ENCODE data around the gene CACNA1D. TPM values are rescaled to one million over a fixed set of nuclear protein-coding genes. Genes with fewer than 3 reads are reported as not detected.

Gene CACNA1D
- 0.42 to 0.97 TPM (median 0.81 TPM) in 5 replicates for total RNA-seq (2022; extraction: Qiagen RNA extraction; ENCODE audit: low read depth)

GRCh38 chr3:53493963-53494791 is at the start of gene CACNA1D:
TSS of gene CACNA1D (plus strand) at chr3:53494611. CDS start at chr3:53495167, 556 bp downstream.

GRCh38 chr3:53846134-53846850 is 351.9 kb downstream of the CACNA1D start, which contains the start of the genes CHDH and IL17RB:
TSS of gene CHDH (minus strand) at chr3:53846419. CDS start at chr3:53824008, 22,411 bp downstream.
TSS of gene IL17RB (plus strand) at chr3:53846568. CDS start at chr3:53846589, 21 bp downstream.

Other genes starting within 250 kb of the CACNA1D start
- 1,688 to 2,164 TPM (median 2,088 TPM) in 5 replicates for gene TKT, start 238.6 kb upstream of the CACNA1D start, total RNA-seq (2022; extraction: Qiagen RNA extraction; ENCODE audit: low read depth)
- 5.5 to 7.7 TPM (median 6.9 TPM) in 5 replicates for gene DCP1A, start 147.1 kb upstream of the CACNA1D start, total RNA-seq (2022; extraction: Qiagen RNA extraction; ENCODE audit: low read depth)

Data from A549 treated with RU486 at 1 μM for 4 hours (cell line).